NCI-H1930 (cell line): Measurements from ENCODE around the gene NFIA.

Experiments
- DNase-seq, 2 experiments: peaks; one replicate each; lab custom pipeline; 2025; lab: John Stamatoyannopoulos, UW

NFIA gene

DNA sequence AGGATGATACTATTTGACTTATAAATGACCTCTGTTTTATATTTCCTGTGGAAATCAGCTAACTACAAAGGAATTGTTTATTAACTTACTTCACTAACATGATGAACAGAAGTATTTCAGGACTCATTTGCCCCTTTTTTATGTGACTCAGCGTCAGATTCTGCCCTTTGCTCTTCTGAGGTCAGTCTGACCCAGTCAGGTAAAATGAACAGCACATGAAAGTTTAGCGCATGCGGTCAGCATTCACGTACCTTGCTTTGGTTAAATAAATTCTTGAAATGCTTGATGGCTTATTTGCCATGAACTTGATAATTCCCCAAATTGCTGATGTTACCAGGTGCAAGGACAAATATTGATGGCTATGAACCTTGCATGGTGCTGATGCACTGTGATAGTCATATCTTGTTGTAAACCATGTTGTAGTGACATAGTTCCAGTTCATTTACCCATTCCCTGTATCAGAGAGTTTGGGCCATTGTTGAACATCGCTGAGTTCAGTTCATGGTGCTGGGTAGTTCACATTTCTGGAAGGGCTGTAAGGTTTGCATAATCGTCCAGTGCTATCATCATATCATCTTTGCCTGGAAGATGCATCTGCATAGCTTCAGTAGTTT is 133.4 kb downstream of the NFIA start:
- DNase-seq: no peak

- DNase-seq: peak; percentile 35 to 63
Observed at GRCh38 chr1:61220536-61220935, 138.2 kb downstream of the NFIA start.

GRCh38 chr1:61221642-61222041 is 139.3 kb downstream of the NFIA start:
- peak; percentile 36 for DNase-seq

GRCh38 chr1:61222240-61222639 is 139.9 kb downstream of the NFIA start:
- no peak for DNase-seq

- no peak for DNase-seq
Observed at GRCh38 chr1:61223140-61223539, 140.8 kb downstream of the NFIA start.

DNA sequence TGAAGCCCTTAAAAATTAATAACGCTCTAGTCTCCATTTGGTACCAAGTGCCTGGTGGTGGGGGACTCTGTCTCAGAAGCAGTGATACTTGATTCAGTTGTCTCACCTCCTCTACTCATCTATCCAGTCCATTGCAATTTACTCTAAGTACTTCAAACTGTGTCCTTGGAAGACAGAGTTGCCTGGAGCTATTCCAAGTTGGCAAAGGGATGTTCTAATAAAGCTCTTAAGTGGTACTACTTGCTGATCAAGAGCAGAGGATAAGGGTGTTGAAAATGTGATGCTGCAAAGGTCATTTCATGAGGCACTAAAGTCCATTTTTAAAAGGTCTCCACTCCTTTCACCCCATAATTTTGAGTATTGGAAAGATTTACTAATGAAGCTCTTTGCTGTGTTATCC is 142.2 kb downstream of the NFIA start:
- no peak for DNase-seq

GRCh38 chr1:61225478-61225877 is 143.1 kb downstream of the NFIA start:
- no peak for DNase-seq

GRCh38 chr1:61226791-61227567 is 144.6 kb downstream of the NFIA start:
- no peak for DNase-seq

DNA sequence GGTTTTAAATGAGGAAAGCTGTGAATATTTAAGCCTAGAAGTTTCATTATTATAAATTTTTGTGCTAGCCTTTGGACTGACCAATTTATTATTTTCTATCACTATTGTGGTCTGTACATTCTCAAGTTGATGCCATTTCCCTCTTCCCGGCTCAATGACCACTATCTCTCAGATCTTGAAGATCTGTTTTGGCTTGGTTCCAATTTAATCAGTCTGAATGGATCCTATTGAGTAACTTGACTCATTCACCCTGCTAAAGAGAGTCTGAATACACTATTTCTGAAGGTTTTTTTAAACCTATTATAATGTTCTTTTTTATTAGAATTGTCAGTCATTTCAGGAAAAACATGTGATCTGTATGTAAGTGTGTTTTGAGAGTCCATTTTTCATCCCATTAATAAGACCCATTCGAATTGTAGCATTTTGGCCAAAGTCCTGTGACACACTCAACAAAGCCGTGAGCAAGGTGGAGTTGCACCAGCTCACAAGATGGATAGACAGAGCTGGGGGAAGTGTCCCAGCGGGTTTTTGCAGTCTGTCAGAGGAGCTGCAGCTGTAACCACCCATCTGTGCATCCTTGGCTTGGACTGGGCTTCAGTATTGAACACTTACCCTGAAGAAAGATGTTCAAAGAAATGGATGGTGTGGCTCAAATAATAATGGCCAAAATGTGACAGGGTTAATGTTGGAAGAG is 145.6 kb downstream of the NFIA start:
- DNase-seq: no peak

DNA sequence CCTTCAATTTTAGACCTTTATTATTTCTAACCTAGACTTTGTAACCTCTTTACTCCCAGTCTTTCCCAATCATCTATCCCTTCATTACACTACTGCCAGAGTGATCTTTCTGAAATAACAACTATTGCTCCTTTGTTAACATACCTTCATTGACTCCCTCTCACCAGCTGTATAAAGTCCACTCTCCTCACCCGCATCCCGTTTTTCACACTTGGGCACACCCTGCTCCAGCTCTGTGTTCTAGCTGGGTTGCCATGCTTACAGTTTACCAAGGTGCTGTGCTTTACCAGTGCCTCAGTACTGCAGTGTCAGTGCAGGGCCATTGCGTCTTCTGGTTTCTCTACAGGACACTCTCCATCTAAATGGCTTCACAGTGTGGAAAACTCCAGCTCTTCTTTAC is 148.2 kb downstream of the NFIA start:
- no peak for DNase-seq

- no peak for DNase-seq
Observed at GRCh38 chr1:61231795-61232194, 149.4 kb downstream of the NFIA start.

DNA sequence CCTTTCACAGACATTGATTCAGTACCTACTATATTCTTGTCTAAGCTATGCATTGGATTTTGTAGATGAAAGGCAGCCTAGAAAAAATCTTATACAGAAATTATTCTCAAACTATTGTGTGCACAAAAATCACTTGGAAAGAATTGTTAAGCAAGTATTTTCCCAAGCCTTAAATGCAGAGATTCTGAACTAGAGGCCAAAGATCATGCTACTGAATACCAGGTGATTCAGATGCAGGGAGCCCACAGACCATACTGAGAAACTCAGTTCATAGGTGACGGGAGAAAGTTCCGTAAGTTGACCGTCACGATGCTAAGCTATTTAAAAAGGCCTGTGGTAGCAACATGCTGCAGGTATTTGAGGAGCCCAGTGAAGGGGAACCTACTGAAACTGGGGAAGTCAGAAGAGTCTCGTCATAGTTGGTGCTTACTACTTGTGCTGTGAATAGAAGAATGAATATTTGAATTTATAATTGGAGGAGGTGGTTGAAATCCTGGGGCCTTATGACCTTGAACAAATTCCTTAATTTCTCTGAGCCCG is 150.8 kb downstream of the NFIA start:
- DNase-seq: no peak

GRCh38 chr1:61234587-61234919 is 152.2 kb downstream of the NFIA start:
- DNase-seq: no peak

GRCh38 chr1:61237147-61237546 is 154.8 kb downstream of the NFIA start:
- no peak for DNase-seq

DNA sequence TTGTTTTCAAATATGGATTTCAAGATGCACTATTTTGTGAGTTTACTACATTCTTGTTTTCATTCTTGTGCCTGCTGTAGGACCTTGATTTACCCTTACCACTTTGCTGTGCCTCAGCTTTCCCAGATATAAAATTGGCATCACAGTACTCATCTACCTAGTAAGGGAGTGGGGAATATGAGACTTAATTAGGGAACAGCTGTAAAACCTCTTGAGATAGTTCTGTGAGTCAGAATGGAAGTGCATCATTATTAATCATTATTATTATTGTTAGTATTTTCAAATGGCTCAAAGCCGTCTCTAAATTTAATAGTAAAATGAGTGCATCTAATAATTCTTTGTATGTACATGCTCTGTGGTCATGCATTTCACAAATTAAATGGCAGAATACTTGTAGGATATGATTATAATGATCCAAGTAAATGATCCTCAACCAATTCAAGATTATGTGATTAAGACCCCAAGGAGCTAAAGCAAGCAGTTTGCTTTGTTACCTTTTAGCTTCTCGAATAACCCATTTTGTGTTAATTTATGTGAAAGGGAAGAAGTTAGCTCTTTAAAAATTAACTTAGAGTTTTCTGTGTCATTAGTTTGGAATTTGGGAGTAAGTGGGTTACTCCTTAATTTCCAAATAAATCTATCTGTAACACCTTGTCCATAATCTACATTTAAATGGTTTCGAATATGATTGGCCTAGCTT is 155.4 kb downstream of the NFIA start:
- no peak for DNase-seq

GRCh38 chr1:61238359-61238665 is 156.0 kb downstream of the NFIA start:
- no peak for DNase-seq

- no peak for DNase-seq
Observed at GRCh38 chr1:61240878-61241277, 158.5 kb downstream of the NFIA start.

- no peak for DNase-seq
Observed at GRCh38 chr1:61241411-61241838, 159.1 kb downstream of the NFIA start.

DNA sequence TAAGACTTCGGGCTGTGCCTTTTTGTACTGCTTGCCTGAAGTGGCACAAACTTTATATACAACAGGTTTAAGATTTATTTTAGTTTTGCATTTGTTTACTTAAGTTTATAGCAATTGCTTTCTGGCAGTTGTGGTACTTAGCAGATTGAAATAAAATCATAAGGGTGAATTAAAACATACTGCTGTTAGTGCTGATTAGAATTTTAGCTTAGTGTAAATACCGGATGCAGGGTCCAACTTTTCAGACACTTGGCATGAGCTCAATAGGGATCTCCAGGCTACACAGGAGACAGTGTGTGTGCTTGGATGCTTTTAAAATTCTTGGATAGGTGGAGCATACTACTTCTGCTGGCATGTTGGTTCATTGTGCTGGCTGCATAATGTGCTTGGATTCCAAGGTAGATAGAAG is 159.6 kb downstream of the NFIA start:
- DNase-seq: no peak

DNA sequence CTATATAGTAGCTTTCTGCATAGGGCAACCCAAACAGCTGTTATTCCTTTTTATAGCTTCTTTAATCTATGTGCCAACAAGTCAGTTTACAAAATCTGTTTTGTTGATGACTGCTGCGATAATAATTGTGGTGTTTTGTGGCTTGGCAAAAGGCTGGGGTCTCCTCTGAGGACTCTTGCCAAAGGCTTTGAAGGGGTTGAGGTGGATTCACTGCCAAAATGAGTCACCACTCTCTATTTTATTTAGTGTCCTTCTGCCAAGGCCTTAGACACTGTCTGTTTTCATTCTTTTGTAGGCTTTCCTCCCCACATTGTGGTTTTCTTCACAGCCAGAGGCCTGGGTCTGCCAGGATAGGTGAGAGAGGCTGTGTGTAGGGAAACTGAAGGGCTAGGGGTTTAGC is 161.8 kb downstream of the NFIA start:
- DNase-seq: peak; percentile 30 to 52

- no peak for DNase-seq
Observed at GRCh38 chr1:61245696-61246400, 163.5 kb downstream of the NFIA start.
